OCI-LY1 (cell line): Measurements from ENCODE around the gene NDST4.

Experiments used
- EZH2 ChIP-seq: fragments of 200-600 bp; sonication (generic), shearing (Covaris generic); IDR thresholded peaks from 2 replicates; pipeline ENCODE4 v1.8.0; 2017; ENCODE audit warnings: borderline replicate concordance, mixed run types, mild to moderate bottlenecking, antibody characterized with exemption, low read length, moderate library complexity, mixed read lengths
- TF ChIP-seq, protein P1 (sequence below): fragments of 200-600 bp; sonication (generic), shearing (Covaris generic); IDR thresholded peaks from 2 replicates; pipeline ENCODE4 v1.5.1; 2017; ENCODE audit warnings: mild to moderate bottlenecking, antibody characterized with exemption, low read length, moderate library complexity, mixed read lengths

DNA sequence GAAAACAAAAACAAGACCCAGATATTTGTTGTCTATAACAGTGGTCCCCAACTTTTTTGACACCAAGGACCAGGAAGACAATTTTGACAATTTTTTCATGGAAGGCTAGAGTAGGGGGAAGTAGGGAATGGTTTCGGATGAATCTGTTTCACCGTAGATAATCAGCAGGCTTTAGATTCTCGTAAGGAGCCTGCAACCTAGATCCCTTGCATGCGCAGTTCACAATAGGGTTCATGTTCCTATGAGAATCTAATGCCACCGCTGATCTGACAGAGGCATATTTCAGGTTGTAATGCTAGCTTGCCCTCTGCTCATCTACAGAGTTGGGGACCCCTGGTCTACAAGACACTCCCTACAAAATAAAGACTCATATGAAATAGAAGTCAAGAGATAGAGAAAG is 229.8 kb downstream of the NDST4 start:
- TF ChIP-seq, protein P1, sequence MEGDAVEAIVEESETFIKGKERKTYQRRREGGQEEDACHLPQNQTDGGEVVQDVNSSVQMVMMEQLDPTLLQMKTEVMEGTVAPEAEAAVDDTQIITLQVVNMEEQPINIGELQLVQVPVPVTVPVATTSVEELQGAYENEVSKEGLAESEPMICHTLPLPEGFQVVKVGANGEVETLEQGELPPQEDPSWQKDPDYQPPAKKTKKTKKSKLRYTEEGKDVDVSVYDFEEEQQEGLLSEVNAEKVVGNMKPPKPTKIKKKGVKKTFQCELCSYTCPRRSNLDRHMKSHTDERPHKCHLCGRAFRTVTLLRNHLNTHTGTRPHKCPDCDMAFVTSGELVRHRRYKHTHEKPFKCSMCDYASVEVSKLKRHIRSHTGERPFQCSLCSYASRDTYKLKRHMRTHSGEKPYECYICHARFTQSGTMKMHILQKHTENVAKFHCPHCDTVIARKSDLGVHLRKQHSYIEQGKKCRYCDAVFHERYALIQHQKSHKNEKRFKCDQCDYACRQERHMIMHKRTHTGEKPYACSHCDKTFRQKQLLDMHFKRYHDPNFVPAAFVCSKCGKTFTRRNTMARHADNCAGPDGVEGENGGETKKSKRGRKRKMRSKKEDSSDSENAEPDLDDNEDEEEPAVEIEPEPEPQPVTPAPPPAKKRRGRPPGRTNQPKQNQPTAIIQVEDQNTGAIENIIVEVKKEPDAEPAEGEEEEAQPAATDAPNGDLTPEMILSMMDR, result no peak
- TF ChIP-seq EZH2, result no peak
